Hepatic stellate cell (primary cell): Measurements from ENCODE around the gene NCBP3.
"Not testable (repeated sequence)": the region's sequence is repeated elsewhere in the genome, so short reads cannot be mapped to it uniquely, and the experiment has no call there.

Experiments used
- DNase-seq: peaks from one replicate; pipeline ENCODE4 v3.0.0; 2011; ENCODE audit warnings: low spot score

NCBP3 gene

GRCh38 chr17:3788200-3788599 lies 57.8 kb downstream of the NCBP3 start:
- DNase-seq, result no peak

DNA sequence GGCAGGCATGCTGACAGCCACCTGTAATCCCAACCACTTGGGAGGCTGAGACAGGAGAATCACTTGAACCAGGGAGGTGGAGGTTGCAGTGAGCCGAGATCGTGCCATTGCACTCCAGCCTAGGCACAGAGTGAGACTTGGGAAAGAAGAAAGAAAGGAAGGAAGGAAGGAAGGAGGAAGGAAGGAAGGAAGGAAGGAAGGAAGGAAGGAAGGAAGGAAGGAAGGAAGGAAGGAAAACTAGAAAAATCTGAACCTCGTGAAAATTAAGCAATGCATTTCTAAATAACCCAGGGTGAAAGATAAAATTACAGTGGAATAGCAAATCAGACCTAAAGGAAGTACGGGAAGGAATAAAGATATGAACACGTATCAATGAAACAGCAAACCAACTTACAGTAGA lies 60.7 kb downstream of the NCBP3 start:
- DNase-seq, result not testable (repeated sequence)

DNA sequence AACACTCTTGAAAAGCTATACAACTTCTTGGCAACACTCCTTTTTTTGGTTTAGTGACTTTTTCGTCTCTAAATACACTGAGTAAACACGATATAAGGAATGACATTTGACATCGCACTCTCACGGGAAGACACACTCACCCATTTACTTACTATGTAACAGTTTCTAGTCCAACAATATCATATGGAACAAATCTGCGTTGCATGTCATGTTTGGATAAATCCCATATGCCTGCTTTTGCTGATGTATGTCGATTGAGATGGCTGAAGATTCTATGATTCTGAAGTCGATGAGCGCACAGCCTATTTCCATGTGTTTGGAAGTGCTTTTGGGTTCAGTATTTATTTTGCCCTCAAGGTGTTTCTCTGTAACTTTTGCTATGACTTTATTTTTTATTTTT lies 63.3 kb downstream of the NCBP3 start:
- DNase-seq, result no peak

DNA sequence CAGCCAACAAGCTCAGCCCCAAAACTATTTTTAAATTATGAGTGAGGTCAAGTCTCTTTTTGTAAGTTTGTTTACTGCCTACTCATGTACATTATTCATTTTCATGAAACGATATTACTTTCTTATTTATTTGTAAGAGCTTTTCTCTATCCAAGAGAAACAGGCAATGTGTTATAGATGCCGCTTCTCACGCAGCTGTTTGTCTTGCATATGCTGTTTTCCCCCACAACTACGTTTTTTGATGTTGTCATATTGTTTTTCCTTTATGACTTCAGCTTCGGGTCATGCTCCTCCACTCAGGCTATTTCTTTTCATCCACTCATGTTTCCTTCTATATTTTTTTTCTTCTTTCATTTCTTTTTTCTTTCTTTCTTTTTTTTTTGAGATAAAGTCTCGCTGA lies 65.1 kb downstream of the NCBP3 start:
- DNase-seq, result no peak

- DNase-seq, result no peak
Observed at GRCh38 chr17:3777366-3778120, 68.5 kb downstream of the NCBP3 start.

DNA sequence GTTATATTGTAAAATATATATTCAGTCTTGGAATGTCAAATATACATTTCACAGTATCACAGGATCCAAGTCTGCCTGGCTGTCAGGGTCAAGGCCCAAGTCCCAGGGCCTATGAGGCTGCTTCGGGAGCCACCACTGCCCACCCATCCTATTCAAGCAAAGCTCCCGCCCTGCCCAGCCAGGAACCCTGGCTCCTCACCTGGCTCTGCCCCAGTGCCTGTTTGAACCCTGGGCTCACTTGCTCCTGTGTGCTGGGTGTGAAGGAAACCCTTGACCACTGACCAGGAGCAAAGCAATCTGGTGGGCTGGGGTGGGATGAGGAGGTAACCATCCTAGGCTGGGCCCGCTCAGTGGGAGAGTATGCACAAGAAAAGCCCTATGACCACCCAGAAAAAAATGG lies 72.1 kb downstream of the NCBP3 start:
- no peak for DNase-seq

- peak; percentile 70 for DNase-seq
Observed at GRCh38 chr17:3773511-3773910, 72.5 kb downstream of the NCBP3 start.

GRCh38 chr17:3772764-3773163 lies 73.3 kb downstream of the NCBP3 start:
- DNase-seq, result no peak

DNA sequence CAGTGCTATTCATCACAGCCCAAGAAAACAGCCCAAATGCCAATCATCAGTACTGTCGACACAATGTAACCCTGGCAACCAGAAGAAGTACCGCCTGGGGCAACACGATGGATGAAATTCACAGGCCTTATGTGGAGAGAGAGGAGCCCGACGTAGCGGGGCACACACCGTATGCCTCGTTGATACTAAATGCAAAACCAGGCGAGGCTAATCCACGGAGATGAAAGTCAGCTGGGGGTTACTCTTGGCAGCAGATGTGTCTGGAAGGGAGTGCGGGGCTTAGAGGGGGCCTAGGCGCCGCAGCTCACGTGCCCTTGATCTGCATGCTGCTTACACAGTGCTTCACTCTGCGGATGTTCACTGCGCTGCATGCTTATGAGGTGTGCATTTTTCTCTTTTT lies 74.9 kb downstream of the NCBP3 start:
- no peak for DNase-seq

- DNase-seq, result no peak
Observed at GRCh38 chr17:3770466-3770865, 75.6 kb downstream of the NCBP3 start.

- no peak for DNase-seq
Observed at GRCh38 chr17:3768769-3769168, 77.3 kb downstream of the NCBP3 start.

DNA sequence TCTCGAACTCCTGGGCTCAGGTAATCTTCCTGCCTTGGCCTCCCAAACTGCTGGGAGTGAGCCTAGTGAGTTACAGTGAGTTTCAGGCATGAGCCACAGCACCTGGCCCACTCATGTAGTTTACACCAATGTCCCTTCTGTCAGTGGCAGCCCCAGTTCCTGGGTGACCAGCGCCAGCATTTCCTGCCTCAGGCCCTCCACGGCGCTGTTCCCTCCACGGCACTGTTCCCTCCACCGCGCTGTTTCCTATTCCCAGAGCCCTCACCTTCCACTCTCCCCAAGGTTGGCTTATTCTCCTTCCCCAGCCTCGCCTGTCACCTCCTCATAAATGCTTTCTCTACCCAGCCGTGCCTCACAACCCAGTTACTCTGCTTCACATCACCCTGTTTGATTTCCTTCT lies 77.7 kb downstream of the NCBP3 start:
- DNase-seq, result no peak

GRCh38 chr17:3766779-3767178 lies 79.3 kb downstream of the NCBP3 start:
- DNase-seq, result no peak

DNA sequence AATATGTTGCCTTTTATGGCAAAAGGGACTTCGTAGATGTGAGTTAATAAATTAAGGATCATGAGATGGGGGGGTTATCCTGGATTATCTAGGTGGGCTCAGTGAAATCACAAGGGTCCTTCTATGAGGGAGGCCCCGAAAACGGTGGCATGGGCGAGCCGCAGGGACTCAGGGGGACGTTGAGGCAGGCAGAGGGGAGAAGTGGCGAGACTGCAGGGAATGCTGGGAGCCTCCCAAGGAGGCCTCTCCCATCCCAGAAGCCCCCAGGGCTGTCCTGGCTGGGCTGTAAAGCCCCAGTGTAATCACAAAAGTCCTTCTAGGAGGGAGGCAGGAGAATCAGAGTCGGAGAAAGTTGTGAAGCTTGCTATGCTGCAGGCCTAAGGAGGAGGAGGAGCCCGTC lies 80.1 kb downstream of the NCBP3 start:
- DNase-seq, result no peak

GRCh38 chr17:3763777-3764170 lies 82.3 kb downstream of the NCBP3 start:
- DNase-seq, result no peak

GRCh38 chr17:3762922-3763776 lies 82.9 kb downstream of the NCBP3 start:
- no peak for DNase-seq

GRCh38 chr17:3761918-3762380 lies 84.1 kb downstream of the NCBP3 start:
- no peak for DNase-seq

- DNase-seq, result no peak
Observed at GRCh38 chr17:3761036-3761917, 84.8 kb downstream of the NCBP3 start.

DNA sequence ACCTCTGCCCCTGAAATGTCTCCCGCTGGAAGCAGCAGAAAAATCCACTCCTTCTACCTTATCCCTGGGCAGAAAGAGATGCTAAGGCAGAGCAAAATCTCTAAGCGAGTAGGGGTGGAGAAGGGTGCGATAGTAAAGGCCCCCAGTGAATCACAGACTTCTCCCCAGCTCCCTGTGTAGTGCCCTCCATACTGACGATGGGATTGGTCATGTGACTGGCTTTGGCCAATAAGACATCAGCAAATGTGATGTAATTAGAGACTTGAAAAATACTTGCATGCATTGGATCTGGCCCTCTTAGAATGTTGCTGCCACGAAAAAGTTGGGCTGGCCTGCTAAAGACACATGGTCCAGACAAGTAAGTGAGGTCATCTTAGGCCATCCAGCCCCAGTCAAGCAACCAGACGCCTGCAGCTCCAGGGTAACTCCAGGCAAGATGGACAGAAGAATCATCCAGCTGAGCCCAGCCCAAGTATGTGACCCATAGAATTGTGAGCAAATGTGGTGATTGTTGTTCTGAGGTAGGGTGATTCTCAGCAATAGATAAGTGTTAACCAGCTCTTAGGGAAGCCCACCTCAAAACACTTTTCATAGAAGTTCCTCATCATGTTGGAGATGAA lies 86.3 kb downstream of the NCBP3 start:
- no peak for DNase-seq

DNA sequence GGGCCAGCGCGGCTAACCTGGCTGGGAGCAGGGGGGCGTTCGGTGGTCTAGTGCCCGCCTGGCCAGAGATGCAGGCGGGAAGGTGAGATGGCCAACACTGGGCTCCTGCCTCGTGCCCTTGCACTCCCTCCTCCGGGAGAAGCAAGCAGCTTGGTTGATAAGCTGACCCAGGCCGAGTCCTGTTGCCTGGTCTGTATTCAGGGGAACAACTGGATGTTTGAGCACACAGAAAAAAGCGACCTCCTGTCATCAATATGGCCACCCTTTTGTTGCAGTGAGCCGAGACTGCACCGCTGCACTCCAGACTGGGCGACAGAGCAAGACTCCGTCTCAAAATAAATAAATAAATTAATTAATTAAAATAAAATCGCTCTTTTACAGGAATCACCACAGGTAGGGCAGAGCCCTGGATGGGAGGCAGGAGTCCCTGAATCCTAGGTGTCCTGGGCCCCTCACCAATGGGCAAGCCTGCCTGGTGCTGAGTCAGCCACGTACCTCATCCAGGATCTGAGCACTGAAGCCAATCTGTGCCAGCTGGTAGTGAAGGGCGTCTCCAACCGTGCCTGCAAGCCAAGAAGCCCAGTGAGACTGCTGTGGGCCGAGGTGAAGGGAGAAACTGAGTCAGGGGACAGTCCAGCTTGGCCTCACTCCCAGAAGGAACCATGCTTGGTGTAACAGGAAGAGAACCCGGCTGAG lies 90.6 kb downstream of the NCBP3 start:
- DNase-seq, result no peak
